ENCODE results near the gene TFF3.

- TF ChIP-seq CTCF (IDR thresholded peaks at IDR 0.05): no peak
- TF ChIP-seq POLR2A (IDR thresholded peaks at IDR 0.05): no peak
Measured at GRCh38 chr21:42261829-42262200, 53.4 kb downstream of the TFF3 start.

Measured in lower leg skin (tissue), 3 donors.